Nucleus accumbens (tissue), 56 donors: ENCODE results near the gene ALK.

Experiments used
- DNase-seq, 56 donors: peaks; one replicate each; lab custom pipeline; 2025; lab: John Stamatoyannopoulos, UW

Gene ALK

GRCh38 chr2:29224693-29225551 is 696.5 kb downstream of the ALK start:
- DNase-seq, result no peak

- peak in 4 of 56 donors; percentile 3 to 12 (median 4) for DNase-seq
Measured at GRCh38 chr2:29223851-29224692, 697.3 kb downstream of the ALK start.

GRCh38 chr2:29223257-29223656 is 698.1 kb downstream of the ALK start:
- no peak for DNase-seq

DNA sequence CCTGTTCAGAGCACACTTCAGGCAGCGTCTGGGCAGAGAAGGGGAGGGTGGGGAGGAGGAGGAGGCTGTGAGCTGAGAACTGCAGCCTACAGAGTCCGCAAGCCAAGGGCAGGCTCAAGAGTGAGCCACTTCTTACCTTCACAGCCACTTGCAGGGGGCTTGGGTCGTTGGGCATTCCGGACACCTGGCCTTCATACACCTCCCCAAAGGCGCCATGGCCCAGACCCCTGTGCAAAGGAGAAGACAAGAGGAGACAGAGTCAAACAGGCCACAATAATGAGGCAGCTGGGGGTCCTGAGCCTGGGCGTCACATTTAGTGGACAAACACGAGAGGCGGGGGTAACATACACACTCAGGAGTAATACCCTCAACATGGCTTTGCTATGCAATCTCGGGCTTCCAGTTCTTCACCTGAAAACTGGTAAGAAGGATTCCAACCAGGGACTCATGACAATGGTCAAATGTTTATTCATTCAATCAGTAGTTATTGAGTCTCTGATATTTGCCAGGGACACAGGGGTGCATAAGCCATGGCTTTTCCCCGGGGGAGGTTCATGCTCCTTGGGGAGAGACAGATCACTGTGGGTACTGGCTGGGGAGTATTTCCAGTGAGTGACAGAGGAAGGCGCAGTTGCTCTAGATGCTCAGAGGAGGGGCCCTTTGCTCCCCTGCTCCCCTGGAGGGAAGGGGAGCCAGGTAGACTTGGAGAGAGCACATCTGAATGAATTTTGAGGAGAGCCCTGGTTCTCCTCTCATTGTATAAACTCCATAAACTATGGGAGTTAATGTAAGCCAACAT is 698.8 kb downstream of the ALK start:
- DNase-seq, result no peak

DNA sequence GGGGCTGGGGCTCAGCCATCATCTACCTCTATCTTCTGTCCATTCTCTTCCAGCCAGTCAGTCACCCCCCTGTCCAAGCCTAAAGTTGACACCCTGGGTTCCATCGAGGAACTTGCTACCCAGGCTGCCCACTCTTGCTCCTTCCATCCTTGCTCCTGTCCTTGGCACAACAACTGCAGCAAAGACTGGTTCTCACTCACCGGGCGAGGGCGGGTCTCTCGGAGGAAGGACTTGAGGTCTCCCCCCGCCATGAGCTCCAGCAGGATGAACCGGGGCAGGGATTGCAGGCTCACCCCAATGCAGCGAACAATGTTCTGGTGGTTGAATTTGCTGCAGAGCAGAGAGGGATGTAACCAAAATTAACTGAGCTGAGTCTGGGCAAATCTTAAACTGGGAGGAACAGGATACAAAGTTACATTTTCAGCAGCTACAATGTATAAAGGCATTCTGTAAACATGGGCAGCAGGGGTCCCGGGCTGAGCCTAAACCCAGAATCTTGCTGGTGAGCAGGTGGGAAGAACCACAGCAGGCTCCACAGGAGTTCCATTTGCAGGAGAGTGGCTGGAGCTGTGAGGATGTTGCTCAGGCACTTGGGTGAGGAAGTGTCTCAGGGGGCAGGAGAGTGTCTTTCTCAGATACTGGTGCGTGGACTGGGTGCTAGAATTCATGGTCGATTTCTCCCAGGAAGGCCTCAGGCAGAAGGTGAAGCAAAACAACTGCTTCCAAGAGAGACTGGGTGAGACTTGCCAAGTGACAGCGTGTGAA is 700.7 kb downstream of the ALK start:
- no peak for DNase-seq

GRCh38 chr2:29219374-29219773 is 702.0 kb downstream of the ALK start:
- no peak for DNase-seq

GRCh38 chr2:29218550-29219125 is 702.7 kb downstream of the ALK start:
- no peak for DNase-seq

DNA sequence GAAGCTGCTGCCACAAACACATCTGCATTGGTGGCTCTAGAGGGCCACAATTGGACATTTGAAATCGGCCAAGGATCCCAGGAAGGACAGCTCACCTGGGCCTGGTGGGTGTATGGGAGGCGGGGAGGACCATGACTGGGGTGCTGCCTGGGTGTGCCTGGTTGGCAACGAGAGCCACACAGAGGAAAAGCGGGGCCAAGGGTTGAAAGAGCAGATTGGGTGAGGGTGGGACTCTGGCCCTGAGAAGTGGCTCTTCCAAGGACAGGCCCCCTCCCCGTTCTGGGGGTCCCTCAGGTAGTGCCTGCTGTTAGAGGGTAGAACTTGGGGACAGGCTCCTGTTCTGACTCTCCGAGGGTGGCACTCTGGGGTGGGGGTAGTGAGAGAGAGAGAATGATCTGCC is 703.3 kb downstream of the ALK start:
- DNase-seq, result no peak

DNA sequence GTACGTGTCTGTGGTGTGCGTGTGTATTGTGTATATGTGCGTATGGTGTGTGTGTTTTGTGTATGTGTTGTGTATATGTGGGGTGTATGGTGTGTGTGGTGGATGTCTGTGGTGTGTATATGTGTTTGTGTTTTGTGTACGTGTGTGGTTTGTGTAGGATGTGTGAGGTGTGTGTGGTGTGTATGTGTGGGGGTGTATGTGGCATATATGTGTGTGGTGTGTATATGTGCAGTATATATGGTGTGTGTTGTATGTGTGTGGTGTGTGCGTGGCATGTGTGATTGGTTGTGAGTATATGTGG is 704.8 kb downstream of the ALK start:
- DNase-seq, result no peak

DNA sequence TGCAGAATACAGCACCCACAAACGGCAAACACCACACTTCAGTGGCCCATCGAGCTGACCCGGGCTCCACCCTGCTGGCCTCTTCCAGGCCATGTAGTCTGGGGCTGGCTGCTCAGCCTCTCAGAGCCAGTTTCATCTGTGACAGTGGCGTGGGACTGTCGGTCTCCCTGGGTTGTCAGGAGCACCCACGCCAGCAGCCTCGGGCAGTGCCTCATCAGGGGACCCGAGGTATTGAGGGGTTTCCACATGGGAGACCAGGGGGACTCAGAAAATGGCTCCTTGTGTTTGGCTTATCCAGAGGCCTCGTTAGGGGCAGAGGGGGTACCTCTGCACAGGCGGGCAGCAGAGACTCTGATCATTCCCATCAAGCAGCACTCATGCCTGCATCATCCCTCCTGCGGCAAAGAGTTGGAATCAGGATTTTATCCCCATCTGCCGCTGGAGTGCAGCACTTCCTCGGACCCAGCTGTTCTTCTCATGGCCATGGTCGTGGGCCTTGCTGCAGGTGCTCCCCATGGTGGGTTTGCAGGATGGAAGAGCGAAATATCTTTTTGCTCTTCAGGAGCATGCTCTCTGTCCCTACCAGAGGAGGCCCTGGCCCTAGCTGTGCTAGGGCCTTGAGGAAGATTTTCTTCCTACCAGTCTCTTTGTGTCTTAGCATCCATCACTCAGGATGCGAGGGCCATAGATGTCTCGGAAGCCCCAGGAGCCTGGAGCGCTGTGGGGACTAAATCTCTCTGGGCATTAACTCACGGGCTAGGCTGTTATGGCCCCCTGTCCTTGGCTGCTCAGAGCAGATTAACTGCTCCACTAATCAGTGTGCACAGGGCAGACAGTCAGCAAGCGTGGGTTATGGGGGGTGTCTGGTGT is 705.4 kb downstream of the ALK start:
- no peak for DNase-seq

DNA sequence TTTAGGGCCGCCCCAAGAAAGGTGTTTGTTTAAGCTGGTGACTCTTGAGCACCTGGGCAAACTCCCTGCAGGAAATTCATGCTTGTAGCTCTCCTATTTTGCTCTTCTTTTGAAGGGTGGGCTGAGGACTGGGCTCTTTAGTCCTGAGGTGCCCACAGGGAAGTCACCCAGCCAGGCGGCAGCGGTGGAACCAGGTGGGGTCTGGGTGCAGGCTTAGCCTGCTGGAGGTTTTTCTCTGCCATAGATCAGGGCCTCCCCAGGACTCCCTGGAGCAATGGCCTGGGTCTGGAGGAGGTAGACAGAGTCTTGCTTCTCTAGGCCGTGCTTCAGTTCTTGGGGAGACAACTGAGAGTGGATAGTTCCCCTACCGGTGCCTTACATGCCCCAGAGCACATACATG is 706.3 kb downstream of the ALK start:
- DNase-seq, result no peak

DNA sequence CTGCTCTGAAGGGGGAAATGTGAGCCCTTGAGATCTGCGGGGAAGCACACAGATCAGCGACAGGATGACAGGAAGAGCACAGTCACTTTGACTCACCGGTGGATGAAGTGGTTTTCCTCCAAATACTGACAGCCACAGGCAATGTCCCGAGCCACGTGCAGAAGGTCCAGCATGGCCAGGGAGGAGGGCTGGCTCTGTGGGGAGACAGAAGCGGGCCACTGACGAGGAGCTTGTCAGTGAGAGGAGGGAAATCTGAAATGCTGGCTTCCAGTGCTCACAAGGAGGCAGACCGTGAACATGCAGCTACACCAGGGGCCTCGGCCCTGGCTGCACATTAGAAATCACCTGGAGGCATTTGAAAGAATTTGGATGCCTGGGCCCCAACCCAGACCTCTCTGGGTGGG is 707.5 kb downstream of the ALK start:
- no peak for DNase-seq

- no peak for DNase-seq
Measured at GRCh38 chr2:29212009-29212408, 709.4 kb downstream of the ALK start.

DNA sequence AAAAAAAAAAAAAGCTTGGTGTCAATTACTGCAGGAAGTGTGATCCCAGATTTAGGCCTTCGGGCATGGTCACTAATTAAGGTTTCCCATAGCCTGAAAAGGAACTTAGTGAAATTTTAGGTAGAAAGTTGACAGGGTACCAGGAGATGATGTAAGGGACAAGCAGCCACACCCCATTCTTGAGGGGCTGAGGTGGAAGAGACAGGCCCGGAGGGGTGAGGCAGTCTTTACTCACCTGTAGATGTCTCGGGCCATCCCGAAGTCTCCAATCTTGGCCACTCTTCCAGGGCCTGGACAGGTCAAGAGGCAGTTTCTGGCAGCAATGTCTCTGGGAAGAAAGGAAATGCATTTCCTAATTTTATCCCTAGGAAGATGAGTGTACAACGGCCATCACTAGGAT is 711.8 kb downstream of the ALK start:
- no peak for DNase-seq

DNA sequence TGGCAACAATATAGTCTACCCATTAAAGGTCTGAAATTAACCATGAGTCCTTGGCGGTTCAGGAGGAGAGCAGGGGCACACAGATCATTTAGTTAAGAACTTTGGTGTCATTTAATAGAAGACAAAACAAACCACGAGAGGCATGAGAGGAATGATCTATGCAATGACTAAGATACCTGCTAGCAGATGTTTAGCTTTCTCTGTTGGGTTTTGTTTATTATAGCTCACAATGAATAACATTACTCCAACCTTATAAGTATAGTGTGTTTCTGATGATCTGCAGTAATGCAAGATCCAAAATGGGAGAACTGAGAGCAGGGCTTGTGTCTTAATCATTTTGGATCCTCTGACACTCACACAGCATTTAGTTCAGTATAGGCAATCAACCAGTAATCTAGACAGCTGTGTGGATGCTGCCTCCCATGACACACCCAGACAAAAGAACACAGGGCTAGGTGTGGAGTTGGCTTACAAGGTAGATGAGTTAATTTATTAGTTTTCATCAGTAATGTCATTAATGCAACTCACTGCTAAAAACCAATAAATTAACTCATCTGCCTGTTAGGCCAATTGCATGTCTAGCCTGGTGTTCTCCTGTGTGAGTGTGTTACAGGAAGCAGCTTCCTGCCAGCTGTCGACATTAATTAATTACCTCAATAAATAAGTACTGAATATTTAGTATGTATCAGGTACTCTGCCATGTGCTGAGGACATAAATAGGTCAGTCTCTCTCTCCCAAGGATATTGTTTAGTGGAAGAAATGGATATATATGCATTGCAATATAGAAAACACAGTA is 713.8 kb downstream of the ALK start:
- no peak for DNase-seq

- no peak for DNase-seq
Measured at GRCh38 chr2:29206941-29207340, 714.4 kb downstream of the ALK start.

GRCh38 chr2:29202819-29203495 is 718.4 kb downstream of the ALK start:
- no peak for DNase-seq

- DNase-seq, result no peak
Measured at GRCh38 chr2:29201979-29202378, 719.4 kb downstream of the ALK start.
